Lung (tissue), 12 donors: ENCODE results near the gene PLEKHM3. TPM values are rescaled to one million over a fixed set of nuclear protein-coding genes. Genes with fewer than 3 reads are reported as not detected.

Source experiments
- ATAC-seq: fragments of 200-7000 bp; cut with Tn5 transposase; one replicate; pipeline ENCODE4 v1.9.1; 2020; ENCODE audit warnings: moderate number of reproducible peaks; ENCODE audit not compliant: insufficient read depth, low FRiP score
- DNase-seq, 3 donors: peaks; one replicate each; pipeline ENCODE4 v3.0.0-alpha.2; 2013 to 2017
- H3K27ac ChIP-seq, 2 donors: one replicate each; pipeline ENCODE4 v1.5.1; 2013; ENCODE audit warnings: mild to moderate bottlenecking in 2 of 2, moderate library complexity in 2 of 2, control low read depth in 1 of 2, inconsistent platforms in 1 of 2, low read depth in 1 of 2, low read length in 1 of 2
- H3K27me3 ChIP-seq, 3 donors: one replicate each; pipeline ENCODE4 v1.5.1; 2013; ENCODE audit warnings: low read length in 2 of 3; ENCODE audit not compliant: control insufficient read depth in 3 of 3, insufficient read depth in 3 of 3
- H3K36me3 ChIP-seq, 4 donors: one replicate each; pipeline ENCODE4 v1.5.1; 2013; ENCODE audit warnings: low read length in 4 of 4, mild to moderate bottlenecking in 1 of 4, moderate library complexity in 1 of 4; ENCODE audit not compliant: control insufficient read depth in 4 of 4, insufficient read depth in 4 of 4
- H3K4me1 ChIP-seq, 5 donors: one replicate each; pipeline ENCODE4 v1.5.1; 2013; ENCODE audit warnings: low read length in 5 of 5, mild to moderate bottlenecking in 2 of 5, moderate library complexity in 1 of 5; ENCODE audit not compliant: control insufficient read depth in 5 of 5, insufficient read depth in 5 of 5
- H3K4me3 ChIP-seq: one replicate; pipeline ENCODE4 v1.5.1; 2013; ENCODE audit warnings: mild to moderate bottlenecking, control low read depth, moderate library complexity
- H3K9ac ChIP-seq, 2 donors: one replicate each; pipeline ENCODE4 v1.5.1; 2013; ENCODE audit warnings: low read length in 2 of 2, control low read depth in 1 of 2; ENCODE audit not compliant: insufficient read depth in 1 of 2
- H3K9me3 ChIP-seq, 4 donors: one replicate each; pipeline ENCODE4 v1.5.1; 2013; ENCODE audit warnings: low read length in 3 of 4, mild to moderate bottlenecking in 1 of 4, moderate library complexity in 1 of 4; ENCODE audit not compliant: control insufficient read depth in 4 of 4, insufficient read depth in 3 of 4
- WGBS, 2 donors: extraction: QIAGEN DNeasy Blood & Tissue Kit; methylation state at CpG; one replicate each; pipeline ENCODE4 v1.1.7; 2013; 5-methylcytosine and 5-hydroxymethylcytosine counted together
- polyA plus RNA-seq, 2 donors: library from polyadenylated mRNA; stranded (reverse); fragments of 200-250 nt; gene quantifications; one replicate each; pipeline ENCODE4 v1.2.1, GENCODE V29; 2013
- total RNA-seq, 2 donors: library from RNA; depleted of rRNA in 1 of 2; stranded (reverse); fragments of >200 nt in 1 of 2; gene quantifications; one replicate each; pipeline ENCODE4 v1.2.1, GENCODE V29; 2014 to 2021
- TF ChIP-seq, protein P1 (sequence below): IDR thresholded peaks from 2 replicates; pipeline ENCODE4 v1.5.1; 2012; ENCODE audit warnings: mild to moderate bottlenecking; ENCODE audit errors: control extremely low read depth, extremely low read depth
- donor health status: control.
- donor health status: control.
- donor health status: Bipolar disorder and iron deficiency.
- donor health status: healthy.
- donor health status: DM: yes; HTN: yes; CAD: no.

The PLEKHM3 gene
- total and polyA plus RNA-seq, 4 donors: 5.6 to 32.9 (median 12.4) TPM

GRCh38 chr2:207876842-207877535 is 148.3 kb downstream of the PLEKHM3 start:
- Histone ChIP-seq H3K36me3 (no peaks in the 10 kb centered on the region), H3K27me3 (no peaks in the 10 kb centered on the region), H3K4me1 (peaks cover 0 to 5% (median 0%) of the 10 kb centered on the region in 5 donors), H3K9me3 (no peaks in the 10 kb centered on the region), H3K4me3 (no peak overlapping the region), H3K9ac (no peak overlapping the region), H3K27ac (peak overlapping the region in 1 of 2 donors; percentile 52)
- TF ChIP-seq, protein P1, sequence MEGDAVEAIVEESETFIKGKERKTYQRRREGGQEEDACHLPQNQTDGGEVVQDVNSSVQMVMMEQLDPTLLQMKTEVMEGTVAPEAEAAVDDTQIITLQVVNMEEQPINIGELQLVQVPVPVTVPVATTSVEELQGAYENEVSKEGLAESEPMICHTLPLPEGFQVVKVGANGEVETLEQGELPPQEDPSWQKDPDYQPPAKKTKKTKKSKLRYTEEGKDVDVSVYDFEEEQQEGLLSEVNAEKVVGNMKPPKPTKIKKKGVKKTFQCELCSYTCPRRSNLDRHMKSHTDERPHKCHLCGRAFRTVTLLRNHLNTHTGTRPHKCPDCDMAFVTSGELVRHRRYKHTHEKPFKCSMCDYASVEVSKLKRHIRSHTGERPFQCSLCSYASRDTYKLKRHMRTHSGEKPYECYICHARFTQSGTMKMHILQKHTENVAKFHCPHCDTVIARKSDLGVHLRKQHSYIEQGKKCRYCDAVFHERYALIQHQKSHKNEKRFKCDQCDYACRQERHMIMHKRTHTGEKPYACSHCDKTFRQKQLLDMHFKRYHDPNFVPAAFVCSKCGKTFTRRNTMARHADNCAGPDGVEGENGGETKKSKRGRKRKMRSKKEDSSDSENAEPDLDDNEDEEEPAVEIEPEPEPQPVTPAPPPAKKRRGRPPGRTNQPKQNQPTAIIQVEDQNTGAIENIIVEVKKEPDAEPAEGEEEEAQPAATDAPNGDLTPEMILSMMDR: no peak
- peak; percentile 34 for ATAC-seq
- 49 to 54% methylated on average over 4 of the region's 4 CpGs for WGBS, 2 donors
- DNase-seq: no peak

- TF ChIP-seq, protein P1: no peak
- H3K36me3 ChIP-seq: no peaks in the 10 kb centered on the region
- H3K9me3 ChIP-seq: no peaks in the 10 kb centered on the region
- ATAC-seq (no peak), DNase-seq (no peak)
- no peak overlapping the region for H3K27ac ChIP-seq
- peaks cover 0 to 5% (median 0%) of the 10 kb centered on the region in 5 donors for H3K4me1 ChIP-seq
- WGBS, 2 donors: 96 to 98% methylated on average over 3 of the region's 3 CpGs
- H3K4me3 ChIP-seq: no peak overlapping the region
- H3K27me3 ChIP-seq: no peaks in the 10 kb centered on the region
- H3K9ac ChIP-seq: no peak overlapping the region
These were observed 149.7 kb downstream of the PLEKHM3 start for GRCh38 chr2:207875473-207876212.

GRCh38 chr2:207873794-207874193 is 151.5 kb downstream of the PLEKHM3 start:
- DNase-seq: no peak
- Histone ChIP-seq H3K36me3 (peaks cover 0 to 2% (median 0%) of the 10 kb centered on the region in 4 donors), H3K9me3 (no peaks in the 10 kb centered on the region), H3K9ac (no peak overlapping the region), H3K4me3 (no peak overlapping the region), H3K4me1 (peaks cover 0 to 5% (median 0%) of the 10 kb centered on the region in 5 donors), H3K27ac (no peak overlapping the region), H3K27me3 (no peaks in the 10 kb centered on the region)
- TF ChIP-seq, protein P1: no peak
- WGBS, 2 donors: 97 to 100% methylated on average over 1 of the region's 1 CpG
- ATAC-seq: no peak
